ENCODE results near the gene SLC44A3.

DNA sequence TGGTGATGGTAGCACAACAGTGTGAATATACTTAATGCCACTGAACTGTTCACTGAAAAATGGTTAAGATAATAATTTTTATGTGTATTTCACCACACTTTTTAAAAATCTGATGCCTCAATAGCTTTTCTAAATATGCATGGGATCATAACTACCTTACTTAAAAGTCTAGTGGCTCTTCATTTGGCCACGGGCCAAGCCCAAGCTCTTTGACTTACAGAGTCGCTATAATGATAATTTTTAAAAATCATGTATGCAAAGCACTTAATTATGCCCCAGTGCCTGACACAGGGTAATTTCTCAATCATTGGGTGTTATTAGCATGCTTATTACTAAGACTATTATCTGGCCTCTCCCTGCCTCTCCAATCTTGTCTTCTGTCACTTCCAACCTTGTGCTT is 114.4 kb downstream of the SLC44A3 start:
- TF ChIP-seq CTCF (IDR thresholded peaks at IDR 0.05 in 8 of 11, conservative IDR thresholded peaks at IDR 0.05 in 3 of 11) = no peak
- no peak for TF ChIP-seq POLR2A (IDR thresholded peaks at IDR 0.05)
- TF ChIP-seq POLR2AphosphoS5 (IDR thresholded peaks at IDR 0.05) = no peak

Data from spleen (tissue), 7 donors.